Measurements from ENCODE around the gene SLC6A20.
"Not testable (repeated sequence)": the region's sequence is repeated elsewhere in the genome, so short reads cannot be mapped to it uniquely, and the experiment has no call there.

Gene SLC6A20

GRCh38 chr3:45754461-45754860 lies 41.9 kb downstream of the SLC6A20 start:
- DNase-seq = no peak

- DNase-seq = no peak
Observed at GRCh38 chr3:45753095-45753494, 43.2 kb downstream of the SLC6A20 start.

GRCh38 chr3:45751537-45752242 lies 44.6 kb downstream of the SLC6A20 start:
- no peak for DNase-seq

- DNase-seq = no peak
Observed at GRCh38 chr3:45749880-45750279, 46.5 kb downstream of the SLC6A20 start.

- not testable (repeated sequence) for DNase-seq
Observed at GRCh38 chr3:45749036-45749600, 47.2 kb downstream of the SLC6A20 start.

- no peak for DNase-seq
Observed at GRCh38 chr3:45748068-45748467, 48.3 kb downstream of the SLC6A20 start.

- DNase-seq = no peak
Observed at GRCh38 chr3:45746777-45747622, 49.3 kb downstream of the SLC6A20 start.

GRCh38 chr3:45746165-45746776 lies 50.1 kb downstream of the SLC6A20 start:
- no peak for DNase-seq

GRCh38 chr3:45742461-45743089 lies 53.8 kb downstream of the SLC6A20 start:
- no peak for DNase-seq

GRCh38 chr3:45741742-45742460 lies 54.4 kb downstream of the SLC6A20 start:
- DNase-seq = no peak

- DNase-seq = no peak
Observed at GRCh38 chr3:45741247-45741646, 55.1 kb downstream of the SLC6A20 start.

- no peak for DNase-seq
Observed at GRCh38 chr3:45739991-45740390, 56.3 kb downstream of the SLC6A20 start.

GRCh38 chr3:45737234-45737633 lies 59.1 kb downstream of the SLC6A20 start:
- no peak for DNase-seq

GRCh38 chr3:45736707-45737106 lies 59.6 kb downstream of the SLC6A20 start:
- DNase-seq = no peak

- no peak for DNase-seq
Observed at GRCh38 chr3:45730409-45731154, 65.8 kb downstream of the SLC6A20 start.

GRCh38 chr3:45729614-45730013 lies 66.7 kb downstream of the SLC6A20 start:
- no peak for DNase-seq

GRCh38 chr3:45724911-45725310 lies 71.4 kb downstream of the SLC6A20 start:
- no peak for DNase-seq

- DNase-seq = no peak
Observed at GRCh38 chr3:45719655-45720487, 76.5 kb downstream of the SLC6A20 start.

- DNase-seq = no peak
Observed at GRCh38 chr3:45716790-45717336, 79.5 kb downstream of the SLC6A20 start.

GRCh38 chr3:45715945-45716344 lies 80.4 kb downstream of the SLC6A20 start:
- no peak for DNase-seq

Data from NCI-H524 treated with DMSO at 0.1 percent for 48 hours (cell line).